Activated gamma-delta T cell (primary cell): ENCODE results near the gene PWWP2A.
"Not testable (repeated sequence)": the region's sequence is repeated elsewhere in the genome, so short reads cannot be mapped to it uniquely, and the experiment has no call there.

ENCODE experiments used
- DNase-seq: peaks from one replicate; lab custom pipeline; 2025; lab: John Stamatoyannopoulos, UW
- total RNA-seq, 2 donors: gene quantifications; one replicate each; lab custom pipeline; 2026; lab: John Stamatoyannopoulos, UW

PWWP2A gene, protein sequence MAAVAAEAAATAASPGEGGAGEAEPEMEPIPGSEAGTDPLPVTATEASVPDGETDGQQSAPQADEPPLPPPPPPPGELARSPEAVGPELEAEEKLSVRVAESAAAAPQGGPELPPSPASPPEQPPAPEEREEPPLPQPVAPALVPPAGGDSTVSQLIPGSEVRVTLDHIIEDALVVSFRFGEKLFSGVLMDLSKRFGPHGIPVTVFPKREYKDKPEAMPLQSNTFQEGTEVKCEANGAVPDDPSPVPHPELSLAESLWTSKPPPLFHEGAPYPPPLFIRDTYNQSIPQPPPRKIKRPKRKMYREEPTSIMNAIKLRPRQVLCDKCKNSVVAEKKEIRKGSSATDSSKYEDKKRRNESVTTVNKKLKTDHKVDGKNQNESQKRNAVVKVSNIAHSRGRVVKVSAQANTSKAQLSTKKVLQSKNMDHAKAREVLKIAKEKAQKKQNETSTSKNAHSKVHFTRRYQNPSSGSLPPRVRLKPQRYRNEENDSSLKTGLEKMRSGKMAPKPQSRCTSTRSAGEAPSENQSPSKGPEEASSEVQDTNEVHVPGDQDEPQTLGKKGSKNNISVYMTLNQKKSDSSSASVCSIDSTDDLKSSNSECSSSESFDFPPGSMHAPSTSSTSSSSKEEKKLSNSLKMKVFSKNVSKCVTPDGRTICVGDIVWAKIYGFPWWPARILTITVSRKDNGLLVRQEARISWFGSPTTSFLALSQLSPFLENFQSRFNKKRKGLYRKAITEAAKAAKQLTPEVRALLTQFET
- 60.4 to 60.9 reads per million in 2 donors for total RNA-seq

DNA sequence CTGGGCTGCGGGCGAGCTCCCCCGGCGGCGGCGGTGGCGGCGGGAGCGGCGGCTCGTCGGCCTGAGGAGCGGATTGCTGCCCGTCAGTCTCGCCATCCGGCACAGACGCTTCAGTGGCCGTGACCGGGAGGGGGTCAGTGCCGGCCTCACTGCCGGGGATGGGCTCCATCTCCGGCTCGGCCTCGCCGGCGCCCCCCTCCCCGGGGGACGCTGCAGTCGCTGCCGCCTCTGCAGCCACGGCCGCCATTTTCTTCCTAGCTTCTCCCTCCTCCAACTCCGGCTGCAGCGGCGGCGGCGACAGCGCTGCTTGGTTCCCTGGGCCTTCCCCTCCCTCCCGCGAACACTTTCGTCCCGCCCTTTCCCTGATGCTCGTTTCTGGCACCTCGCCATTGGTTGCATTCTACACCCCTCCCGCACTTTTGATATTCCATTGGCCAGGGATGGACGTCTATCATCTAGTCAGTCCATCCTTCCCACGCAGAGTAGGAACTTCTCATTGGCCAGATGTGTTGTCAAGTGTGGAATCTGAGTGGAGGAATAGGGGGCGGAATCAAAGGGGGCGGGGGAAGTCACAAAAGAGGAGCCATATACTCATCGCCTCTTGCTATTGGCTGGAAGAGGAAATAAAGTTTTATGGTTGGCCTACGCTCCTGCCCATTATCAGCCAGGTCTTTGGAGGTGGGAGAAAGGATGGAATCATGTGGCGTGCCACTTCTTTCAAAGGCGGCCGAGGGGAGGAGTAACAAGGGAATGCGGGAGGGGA, at the start of gene PWWP2A:
TSS of gene PWWP2A (minus strand) at position 309 of the 763 bp plus-strand sequence. CDS start at position 247, 62 bp downstream.
- peak; percentile 82 for DNase-seq

DNA sequence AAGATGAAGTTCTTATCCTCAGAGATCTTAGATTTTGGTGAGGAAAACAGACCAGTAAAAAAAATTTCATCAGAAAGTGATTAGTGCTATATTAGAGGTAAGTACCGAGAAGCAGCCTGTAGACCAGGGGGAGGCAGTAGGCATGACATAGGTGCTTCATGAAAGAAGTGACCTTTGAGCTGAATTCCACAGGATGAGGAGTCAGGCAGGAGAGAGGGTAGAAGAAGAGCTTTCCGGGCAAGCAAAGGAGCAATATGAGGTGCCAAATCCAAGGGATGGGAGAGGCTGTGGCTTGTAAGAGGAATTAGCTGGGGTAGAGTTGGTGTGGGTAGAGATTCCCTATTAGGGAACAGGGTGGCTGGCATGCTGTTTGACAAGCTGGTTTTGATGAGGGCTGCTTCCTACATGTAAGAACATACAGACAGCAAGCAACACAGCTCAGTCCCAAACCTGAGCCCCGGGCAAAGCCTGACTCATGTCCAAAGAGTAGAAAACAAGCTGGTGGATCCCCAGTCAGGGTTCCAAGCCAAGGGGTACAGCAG, 48.4 kb upstream of the PWWP2A start:
- DNase-seq: no peak

DNA sequence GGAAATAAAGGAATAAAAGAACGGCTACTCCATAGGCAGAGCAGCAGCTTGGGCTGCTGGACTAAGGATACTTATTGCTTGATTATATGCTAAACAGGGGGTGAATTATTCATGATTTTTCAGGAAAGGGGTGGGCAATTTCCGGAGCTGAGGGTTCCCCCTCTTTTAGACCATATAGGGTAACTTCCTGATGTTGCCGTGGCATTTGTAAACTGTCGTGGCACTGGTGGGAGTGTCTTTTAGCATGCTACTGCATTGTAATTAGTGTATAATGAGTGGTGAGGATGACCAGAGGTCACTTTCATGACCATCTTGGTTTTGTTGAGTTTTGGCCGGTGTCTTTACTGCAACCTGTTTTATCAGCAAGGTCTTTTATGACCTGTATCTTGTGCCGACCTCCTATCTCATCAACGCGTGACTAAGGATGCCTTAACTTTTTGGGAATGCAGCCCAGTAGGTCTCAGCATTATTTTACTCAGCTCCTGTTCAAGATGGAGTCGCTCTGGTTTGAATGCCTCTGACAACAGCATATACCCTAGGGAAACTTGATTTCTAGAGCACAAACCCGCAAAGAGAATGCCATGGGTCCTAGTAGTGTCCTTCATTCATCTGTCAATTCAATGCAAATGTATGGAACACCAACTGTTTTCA, 47.8 kb upstream of the PWWP2A start:
- no peak for DNase-seq

DNA sequence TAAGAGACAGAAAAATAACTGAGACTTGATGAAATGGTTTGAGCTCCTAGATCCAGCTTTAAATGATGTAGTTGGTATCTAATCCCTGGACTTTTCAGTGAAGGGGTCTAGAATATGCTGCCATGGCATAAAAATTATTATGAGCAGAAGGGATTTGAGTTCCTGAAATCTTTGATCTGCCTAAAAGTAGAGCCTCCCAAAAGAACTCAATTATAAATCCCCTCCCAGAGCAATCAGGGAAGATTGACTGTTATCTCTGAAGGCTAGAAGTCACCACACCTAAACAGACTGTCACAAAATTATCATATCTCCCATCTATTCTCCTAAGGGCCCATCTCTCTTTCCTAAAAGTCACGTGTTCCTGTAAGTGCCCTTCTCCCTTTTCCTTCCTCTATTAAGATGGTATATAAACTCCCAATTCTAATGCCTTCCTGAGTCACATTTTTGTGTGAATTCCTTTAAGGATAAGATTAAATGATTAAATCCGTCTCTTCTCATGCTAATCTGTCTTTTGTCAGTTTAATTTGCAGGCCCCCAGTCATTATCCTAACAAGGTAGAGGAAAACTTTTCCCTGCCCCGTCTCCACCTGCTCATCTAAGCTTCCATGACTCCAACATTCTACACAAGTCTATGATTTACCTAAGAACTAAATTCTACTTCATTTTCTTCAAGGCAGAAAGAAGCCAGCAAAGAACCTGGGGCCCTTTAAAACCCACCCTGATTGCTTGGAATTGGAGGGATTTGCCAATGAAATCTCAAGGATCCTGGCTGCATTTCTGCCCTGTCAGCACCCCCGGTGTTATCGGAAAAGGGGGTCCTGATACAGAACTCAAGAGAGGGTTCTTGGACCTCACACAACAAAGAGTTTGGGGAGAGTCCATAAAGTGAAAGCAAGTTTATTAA, 47.1 kb upstream of the PWWP2A start:
- DNase-seq: no peak

DNA sequence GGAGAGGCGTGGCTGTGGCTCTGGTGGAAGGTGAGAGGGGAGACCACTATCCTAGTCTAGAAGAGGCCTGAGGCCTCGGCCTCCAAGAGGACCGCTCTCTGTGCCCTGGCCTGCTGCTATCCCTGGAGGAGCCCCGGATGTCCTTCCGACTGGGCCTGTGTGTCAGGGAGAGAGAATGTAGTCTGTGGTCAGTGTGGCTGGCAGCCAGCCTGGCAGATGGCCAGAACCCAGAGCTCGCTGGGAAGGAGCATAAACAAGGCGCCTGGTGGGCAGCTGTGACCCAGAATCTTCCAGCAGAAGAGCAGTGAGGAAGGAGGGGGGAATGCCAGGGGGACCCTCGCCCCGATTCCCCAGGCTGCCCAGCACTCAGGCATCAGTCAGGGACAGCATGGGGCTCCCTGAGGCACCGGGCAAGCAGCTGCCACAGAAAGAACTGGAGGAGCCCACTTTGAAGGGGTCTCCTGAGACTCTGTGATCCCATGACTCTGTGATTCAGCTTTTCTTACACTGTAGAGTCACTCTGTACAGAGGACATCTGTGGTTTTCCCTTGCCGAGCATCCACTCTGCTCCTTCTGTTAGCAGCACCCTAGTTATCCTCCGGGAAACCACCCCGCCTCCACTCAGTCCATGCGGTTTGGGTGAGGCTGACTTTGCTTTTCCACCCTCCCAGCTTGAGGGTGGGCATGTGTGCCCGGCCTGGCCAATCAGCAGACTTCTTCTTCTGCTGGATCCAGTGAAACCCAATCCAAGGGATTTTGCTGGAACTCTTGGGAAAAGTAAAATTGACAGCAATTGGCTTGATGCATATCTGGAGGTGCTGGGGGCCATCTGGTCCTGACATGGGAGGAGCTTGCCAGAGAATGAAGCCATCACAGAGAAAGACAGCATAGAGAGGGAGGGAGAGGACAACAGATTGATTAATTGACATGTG, 46.2 kb upstream of the PWWP2A start:
- no peak for DNase-seq

DNA sequence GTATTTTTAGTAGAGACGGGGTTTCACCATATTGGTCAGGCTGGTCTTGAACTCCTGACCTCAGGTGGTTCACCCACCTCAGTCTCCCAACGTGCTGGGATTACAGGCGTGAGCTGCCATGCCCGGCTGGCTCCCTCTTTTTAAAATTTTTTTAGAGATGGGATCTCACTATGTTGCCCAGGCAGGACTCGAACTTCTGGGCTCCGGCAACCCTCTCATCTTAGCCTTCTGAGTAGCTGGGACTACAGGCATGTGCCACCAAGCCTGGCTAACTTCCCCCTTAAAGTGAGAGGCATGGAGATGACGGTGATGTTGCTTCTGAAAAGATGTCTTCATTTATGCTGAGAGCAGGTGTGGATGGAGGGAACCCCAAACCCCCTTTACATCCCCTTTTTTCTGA, 43.7 kb upstream of the PWWP2A start:
- DNase-seq: no peak

DNA sequence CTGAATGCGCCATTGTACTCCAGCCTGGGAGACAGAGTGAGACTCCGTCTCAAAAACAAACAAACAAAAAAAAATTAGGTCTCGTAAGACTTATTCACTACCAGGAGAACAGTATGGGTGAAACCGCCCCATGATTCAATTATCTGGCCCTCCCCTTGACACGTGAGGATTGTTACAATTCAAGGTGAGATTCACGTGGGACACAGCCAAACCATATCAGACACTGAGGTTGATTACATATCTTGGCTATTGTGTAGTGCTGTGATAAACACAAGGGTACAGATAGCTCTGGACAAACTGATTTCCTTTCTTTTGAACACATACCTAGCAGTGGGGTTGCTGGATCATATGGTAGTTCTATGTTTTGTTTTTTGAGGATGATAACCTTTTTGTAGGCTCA, 42.4 kb upstream of the PWWP2A start:
- no peak for DNase-seq

DNA sequence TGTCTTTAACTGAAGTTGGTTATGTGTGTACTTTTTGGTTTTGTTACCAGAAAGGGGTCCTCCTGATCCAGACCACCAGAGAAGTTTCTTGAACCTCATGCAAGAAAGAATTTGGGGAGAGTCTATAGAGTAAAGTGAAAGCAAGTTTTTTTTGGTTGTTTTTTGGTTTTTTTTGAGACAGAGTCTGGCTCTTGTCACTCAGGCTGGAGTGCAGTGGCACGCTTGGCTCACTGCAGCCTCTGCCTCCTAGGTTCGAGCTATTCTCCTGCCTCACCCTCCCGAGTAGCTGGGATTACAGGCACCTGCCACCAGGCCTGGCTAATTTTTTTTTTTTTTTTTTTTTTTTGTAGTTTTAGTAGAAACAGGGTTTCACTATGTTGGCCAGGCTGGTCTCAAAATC, 41.6 kb upstream of the PWWP2A start:
- not testable (repeated sequence) for DNase-seq

DNA sequence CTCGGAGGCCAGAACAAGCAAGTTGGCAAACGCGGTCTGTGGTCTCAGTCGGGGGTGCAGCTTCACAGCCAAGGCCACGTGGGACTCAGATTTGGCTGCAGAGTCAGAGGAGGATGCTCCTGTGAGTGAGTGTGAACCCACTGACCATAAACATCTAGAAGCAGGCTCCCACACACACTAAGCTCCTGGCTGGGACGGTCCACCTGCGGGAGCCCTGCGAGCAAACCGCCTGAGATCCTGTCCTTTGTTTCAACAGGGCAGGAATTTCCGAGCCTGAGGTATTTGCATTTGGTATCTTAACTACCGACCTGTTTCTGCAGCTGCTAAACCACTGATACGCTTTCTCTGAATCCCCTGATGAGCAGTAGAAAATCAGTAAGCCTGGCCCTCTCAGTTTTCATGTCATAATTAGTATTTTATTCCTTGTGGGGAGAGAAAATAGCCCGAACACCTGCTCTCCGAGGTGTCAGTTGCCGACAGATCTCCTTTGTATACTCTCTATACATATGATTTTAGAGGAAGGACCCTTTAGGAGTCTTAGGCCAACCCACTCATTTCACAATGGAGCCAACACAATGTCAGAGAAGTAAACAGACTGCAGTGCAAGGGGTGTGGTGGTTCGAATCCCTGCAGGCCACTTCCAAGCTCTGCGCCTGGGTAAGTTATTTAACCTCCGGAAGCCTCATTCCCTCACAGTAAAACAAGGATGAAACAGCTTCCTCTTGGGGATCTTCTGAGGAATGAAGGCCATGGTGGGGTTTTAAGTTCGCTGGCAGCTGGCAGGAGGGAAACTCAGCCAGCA, 40.9 kb upstream of the PWWP2A start:
- no peak for DNase-seq

DNA sequence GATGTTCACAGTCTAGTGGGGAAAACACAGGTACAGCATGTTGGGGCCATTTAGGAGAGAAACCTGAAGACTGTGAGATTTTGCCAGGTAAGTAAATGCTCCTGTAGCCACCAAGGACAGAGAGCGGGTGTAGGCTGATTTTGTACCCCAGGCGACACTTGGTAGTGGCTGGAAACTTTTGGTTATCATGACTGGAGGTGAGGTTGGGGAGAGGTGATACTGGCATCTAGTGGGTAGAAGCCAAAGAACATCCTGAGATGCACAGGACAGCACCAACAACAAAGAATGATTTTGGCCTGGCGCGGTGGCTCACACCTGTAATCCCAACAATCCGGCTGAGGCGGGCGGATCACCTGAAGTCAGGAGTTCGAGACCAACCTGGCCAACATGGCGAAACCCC, 38.8 kb upstream of the PWWP2A start:
- no peak for DNase-seq

DNA sequence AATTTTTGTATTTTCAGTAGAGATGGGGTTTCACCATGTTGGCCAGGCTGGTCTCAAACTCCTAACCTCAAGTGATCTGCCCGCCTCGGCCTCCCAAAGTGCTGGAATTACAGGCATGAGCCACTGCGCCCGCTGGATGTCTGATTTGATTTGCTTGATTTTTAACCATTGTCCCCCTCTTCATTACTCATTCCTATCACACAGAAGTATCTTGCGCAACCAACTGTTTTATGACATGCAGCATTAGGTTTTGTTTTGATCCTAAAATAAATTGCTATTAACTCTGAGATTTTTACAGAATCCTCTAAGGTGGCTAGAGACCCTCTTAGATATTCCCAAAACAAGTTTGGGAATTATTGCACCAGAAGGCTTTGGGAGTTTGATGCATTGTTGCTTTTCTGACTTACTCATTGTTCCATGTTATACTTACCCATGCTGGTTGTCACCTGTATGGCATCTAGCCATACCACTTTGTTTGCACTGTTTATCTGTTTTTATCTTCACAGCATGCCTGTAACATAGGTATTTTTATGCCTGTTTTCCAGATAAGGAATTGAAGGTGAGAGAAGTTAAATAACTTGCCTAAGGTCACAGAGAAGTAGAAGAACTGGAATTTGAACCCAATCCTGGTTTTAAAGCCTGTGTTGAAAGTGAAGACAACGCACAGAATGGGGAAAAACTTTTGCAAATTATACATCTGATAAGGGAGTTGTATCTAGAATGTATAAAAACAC, 35.9 kb upstream of the PWWP2A start:
- DNase-seq: no peak

DNA sequence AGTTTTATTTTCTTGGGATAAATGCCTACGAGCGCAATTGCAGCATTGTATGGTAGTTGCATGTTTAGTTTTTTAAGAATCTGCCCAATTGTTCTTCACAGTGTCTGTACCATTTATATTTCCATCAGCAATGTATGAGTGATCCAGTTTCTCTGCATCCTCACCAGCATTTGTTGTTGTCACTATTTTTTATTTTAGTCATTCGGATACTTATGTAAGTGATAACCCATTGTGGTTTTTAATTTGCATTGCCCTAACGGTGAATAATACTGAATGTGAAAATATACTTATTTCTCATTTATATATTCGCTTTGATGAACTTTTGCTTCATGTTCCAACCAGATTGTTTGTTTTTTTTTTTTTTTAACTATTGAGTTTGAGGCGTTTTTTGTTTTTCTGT, 33.7 kb upstream of the PWWP2A start:
- DNase-seq: no peak

DNA sequence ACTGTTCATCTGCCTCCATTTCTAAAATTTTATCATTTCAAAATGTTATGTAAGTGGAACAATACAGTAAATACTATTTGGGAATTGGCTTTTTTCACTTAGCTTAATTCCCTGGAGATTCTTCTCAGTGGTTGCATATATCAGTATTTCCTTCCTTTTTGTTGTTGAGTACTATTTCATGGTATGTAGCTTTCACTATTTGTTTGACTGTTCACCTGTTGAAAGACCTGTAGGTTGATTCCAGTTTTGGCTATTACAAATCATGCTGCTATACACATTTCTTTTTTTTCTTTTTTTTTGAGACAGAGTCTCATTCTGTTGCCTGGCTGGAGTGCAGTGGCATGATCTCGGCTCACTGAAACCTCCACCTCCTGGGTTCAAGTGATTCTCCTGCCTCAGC, 33.0 kb upstream of the PWWP2A start:
- DNase-seq: no peak

DNA sequence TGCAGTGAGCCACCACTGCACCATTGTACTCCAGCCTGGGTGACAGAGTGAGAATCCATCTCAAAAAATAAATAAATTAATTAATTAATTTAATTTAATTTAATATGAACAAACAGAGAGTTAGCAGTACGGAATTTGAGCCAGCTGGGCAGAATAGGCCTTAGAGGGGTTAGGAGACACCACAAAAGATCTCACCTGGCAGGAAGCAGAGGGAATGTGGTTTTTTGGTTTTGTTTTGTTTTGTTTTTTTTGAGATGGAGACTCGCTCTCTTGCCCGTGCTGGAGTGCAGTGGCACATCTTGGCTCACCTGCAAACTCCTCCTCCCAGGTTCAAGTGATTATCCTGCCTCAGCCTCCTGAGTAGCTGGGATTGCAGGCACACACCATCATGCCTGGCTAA, 31.8 kb upstream of the PWWP2A start:
- DNase-seq: no peak

DNA sequence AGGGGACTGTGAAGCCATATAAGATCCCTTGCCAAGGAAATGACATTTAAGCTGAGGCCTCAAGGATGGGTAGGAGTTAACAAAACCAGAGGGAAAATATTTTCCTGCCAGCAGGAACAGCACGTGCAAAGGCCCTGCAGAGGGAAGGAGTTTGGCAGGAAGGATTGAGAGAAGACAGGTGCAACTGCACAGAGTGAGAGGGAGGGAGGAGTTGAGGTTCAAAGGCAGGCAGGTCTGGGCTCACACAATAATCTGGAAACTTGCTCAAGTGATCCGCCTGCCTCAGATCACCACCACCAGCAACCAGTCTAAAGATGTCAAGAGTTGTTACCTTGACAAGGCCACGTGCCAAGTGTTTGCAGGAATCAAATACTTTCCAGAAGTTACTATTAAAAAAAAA, 31.1 kb upstream of the PWWP2A start:
- DNase-seq: no peak

DNA sequence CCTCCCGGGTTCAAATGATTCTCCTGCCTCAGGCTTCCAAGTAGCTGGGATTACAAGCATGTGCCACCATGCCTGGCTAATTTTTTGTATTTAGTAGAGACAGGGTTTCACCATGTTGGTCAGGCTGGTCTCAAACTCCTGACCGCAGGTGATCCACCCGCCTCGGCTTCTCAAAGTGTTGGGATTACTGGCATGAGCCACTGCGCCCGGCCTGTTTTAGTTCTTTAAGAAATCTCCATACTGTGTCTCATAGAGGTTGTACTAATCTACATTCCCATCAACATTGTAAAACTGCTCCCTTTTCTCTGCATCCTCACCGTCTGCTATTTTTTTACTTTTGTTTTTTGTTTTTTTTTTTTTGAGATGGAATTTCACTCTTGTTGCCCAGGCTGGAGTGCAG, 25.2 kb upstream of the PWWP2A start:
- not testable (repeated sequence) for DNase-seq

DNA sequence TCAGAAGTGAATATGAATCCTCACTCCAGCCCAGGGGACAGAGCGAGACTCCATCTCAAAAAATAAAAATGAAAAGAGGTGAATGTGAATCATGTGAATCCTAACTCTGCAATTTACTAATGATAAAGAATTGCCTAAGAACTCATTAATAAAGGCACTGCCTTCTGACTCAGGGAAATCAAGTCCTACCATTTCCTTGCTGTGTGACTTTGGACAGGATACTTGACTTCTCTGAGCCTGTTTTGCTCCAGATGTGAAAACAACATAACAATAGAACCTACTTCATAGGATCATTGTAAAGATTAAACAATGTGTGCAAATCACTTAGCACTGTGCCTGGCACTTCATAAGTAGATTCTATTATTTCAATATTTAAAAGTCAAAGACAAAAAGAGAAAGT, 15.1 kb upstream of the PWWP2A start:
- DNase-seq: no peak

DNA sequence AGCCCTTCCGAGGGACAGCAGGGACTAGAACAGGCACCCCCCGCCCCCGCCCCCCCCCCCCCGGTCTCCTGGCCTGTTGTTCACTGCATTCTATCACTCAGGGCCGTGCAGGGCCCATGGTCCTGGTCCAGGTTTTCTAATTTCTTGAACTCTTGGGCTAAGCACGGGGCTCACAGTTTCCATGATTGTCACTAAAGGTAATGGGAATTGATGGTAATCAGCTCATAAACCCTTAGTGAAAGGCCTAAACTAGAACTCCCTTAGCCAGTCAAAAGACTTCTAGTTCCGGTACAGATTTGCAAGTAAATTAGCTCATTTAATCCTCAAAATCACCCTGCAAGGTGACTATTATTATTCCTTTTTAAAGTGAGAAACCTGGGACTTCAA, 14.7 kb upstream of the PWWP2A start:
- no peak for DNase-seq
